DND-41 (cell line): ENCODE measurements around the gene MPI.
A peak's percentile ranks its signal among the peaks of the same experiment; 100 is the strongest.

Experiments used
- ATAC-seq: fragments of 200-7000 bp; cut with Tn5 transposase; 3 replicates; pipeline ENCODE4 v1.9.1; 2021; ENCODE audit warnings: low read depth; ENCODE audit not compliant: insufficient read depth
- DNase-seq: peaks from one replicate; pipeline ENCODE4 v3.0.0-alpha.2; 2020
- H2AFZ ChIP-seq: 2 replicates; pipeline ENCODE4 v1.6.0; 2012; ENCODE audit warnings: low read depth, low read length
- H3K27ac ChIP-seq: 2 replicates; pipeline ENCODE4 v1.5.1; 2012; ENCODE audit warnings: low read length, inconsistent platforms
- H3K27me3 ChIP-seq: fragments of 200-600 bp; sonication (generic); 2 replicates; pipeline ENCODE4 v1.6.0; 2012; ENCODE audit warnings: low read length, mild to moderate bottlenecking, inconsistent platforms; ENCODE audit not compliant: insufficient read depth, poor library complexity
- H3K36me3 ChIP-seq: 2 replicates; pipeline ENCODE4 v1.5.1; 2012; ENCODE audit warnings: low read length, inconsistent platforms; ENCODE audit not compliant: insufficient read depth
- H3K4me1 ChIP-seq: 2 replicates; pipeline ENCODE4 v1.5.1; 2012; ENCODE audit warnings: mild to moderate bottlenecking, low read length; ENCODE audit not compliant: insufficient read depth
- H3K4me2 ChIP-seq: 2 replicates; pipeline ENCODE4 v1.6.0; 2012; ENCODE audit warnings: mild to moderate bottlenecking, moderate library complexity, low read length, inconsistent platforms; ENCODE audit not compliant: insufficient read depth
- H3K4me3 ChIP-seq, 2 experiments: fragments of 200-600 bp in 1 of 2; shearing (Covaris generic) in 1 of 2; 2 replicates each; pipeline ENCODE4 v1.5.1; 2012 to 2016; ENCODE audit warnings: inconsistent platforms in 2 of 2, low read length in 2 of 2, mild to moderate bottlenecking in 2 of 2, low read depth in 1 of 2, moderate library complexity in 1 of 2
- H3K79me2 ChIP-seq: 2 replicates; pipeline ENCODE4 v1.6.0; 2012; ENCODE audit warnings: low read length, inconsistent platforms; ENCODE audit not compliant: insufficient read depth
- H3K9ac ChIP-seq: 2 replicates; pipeline ENCODE4 v1.6.0; 2012; ENCODE audit warnings: low read depth, mild to moderate bottlenecking, inconsistent platforms, low read length, moderate library complexity
- H3K9me3 ChIP-seq: 2 replicates; pipeline ENCODE4 v1.5.1; 2012; ENCODE audit warnings: low read length, moderate library complexity, mild to moderate bottlenecking, inconsistent platforms; ENCODE audit not compliant: insufficient read depth, severe bottlenecking
- H4K20me1 ChIP-seq: 2 replicates; pipeline ENCODE4 v1.6.0; 2012; ENCODE audit warnings: low read length; ENCODE audit not compliant: insufficient read depth
- EZH2 ChIP-seq: IDR thresholded peaks from 3 replicates; pipeline ENCODE4 v1.6.1; 2012; ENCODE audit warnings: borderline replicate concordance, low read depth, mild to moderate bottlenecking, moderate library complexity, low read length, inconsistent platforms; ENCODE audit not compliant: severe bottlenecking
- TF ChIP-seq, protein P1 (sequence below): IDR thresholded peaks from 2 replicates; pipeline ENCODE4 v1.5.1; 2012; ENCODE audit warnings: borderline replicate concordance, low read length, moderate library complexity, mild to moderate bottlenecking; ENCODE audit not compliant: poor library complexity, severe bottlenecking; ENCODE audit errors: extremely low read depth

The MPI gene

DNA sequence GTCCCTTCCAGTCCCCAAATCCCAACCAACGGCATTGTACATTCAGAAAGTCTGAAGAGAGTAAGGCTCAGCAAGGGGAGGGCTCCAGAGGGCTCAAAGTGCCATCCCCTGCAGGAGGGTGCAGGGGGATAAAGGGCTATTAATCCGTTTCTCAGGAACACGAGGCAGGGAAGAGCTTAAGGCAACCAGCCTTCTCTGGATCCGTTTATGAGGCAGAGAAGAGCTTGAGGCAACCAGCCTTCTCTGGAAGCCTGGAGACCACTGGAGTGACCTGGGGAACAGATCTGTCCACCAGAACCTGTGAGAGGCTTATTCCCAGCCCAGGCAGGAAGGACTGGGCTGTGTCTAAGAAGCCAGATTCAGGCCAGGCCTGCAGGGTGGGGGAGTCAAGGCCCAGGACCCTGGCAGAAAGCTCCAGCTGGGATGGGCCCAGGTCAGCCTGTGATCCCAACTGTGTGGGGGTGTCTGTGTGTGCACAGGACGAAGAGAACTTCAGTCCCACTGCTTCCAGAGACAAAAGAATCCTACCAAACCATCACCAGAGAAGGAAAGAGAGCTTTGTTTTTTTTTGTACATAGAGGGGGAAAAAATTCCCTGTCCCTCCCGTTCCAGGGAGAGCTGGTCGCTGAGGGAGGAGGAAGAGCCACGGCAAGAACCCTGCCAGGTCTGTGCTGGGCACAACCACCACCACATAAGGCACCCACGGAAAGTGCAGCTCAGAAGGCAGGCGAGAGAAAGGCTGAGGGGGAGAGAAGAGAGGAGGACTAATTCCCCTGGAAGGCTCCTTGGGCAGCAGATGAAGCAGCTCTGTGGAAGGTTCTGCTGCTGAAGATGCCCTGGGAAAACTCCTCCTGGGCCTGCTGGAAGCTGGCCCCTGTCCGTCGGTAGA, 45.3 kb upstream of the MPI start:
- H3K27me3 ChIP-seq = no peaks in the 10 kb centered on the region
- peaks cover 15% of the 10 kb centered on the region for H3K79me2 ChIP-seq
- DNase-seq (no peak), ATAC-seq (no peak)
- no peak for TF ChIP-seq EZH2
- TF ChIP-seq, protein P1, sequence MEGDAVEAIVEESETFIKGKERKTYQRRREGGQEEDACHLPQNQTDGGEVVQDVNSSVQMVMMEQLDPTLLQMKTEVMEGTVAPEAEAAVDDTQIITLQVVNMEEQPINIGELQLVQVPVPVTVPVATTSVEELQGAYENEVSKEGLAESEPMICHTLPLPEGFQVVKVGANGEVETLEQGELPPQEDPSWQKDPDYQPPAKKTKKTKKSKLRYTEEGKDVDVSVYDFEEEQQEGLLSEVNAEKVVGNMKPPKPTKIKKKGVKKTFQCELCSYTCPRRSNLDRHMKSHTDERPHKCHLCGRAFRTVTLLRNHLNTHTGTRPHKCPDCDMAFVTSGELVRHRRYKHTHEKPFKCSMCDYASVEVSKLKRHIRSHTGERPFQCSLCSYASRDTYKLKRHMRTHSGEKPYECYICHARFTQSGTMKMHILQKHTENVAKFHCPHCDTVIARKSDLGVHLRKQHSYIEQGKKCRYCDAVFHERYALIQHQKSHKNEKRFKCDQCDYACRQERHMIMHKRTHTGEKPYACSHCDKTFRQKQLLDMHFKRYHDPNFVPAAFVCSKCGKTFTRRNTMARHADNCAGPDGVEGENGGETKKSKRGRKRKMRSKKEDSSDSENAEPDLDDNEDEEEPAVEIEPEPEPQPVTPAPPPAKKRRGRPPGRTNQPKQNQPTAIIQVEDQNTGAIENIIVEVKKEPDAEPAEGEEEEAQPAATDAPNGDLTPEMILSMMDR = no peak
- H3K9me3 ChIP-seq = no peaks in the 10 kb centered on the region
- H3K4me1 ChIP-seq = peaks cover 36% of the 10 kb centered on the region
- peak overlapping the region; percentile 91 for H3K9ac ChIP-seq
- H4K20me1 ChIP-seq = peaks cover 3% of the 10 kb centered on the region; the same call in 1 of the 2 replicates
- peak overlapping the region; percentile 69; the same call in 1 of the 2 replicates for H3K4me2 ChIP-seq
- H3K36me3 ChIP-seq = peaks cover 52% of the 10 kb centered on the region
- H2AFZ ChIP-seq = no peak overlapping the region
- peak overlapping the region; percentile 86; the same call in 1 of the 2 replicates for H3K27ac ChIP-seq
- no peak overlapping the region for H3K4me3 ChIP-seq

DNA sequence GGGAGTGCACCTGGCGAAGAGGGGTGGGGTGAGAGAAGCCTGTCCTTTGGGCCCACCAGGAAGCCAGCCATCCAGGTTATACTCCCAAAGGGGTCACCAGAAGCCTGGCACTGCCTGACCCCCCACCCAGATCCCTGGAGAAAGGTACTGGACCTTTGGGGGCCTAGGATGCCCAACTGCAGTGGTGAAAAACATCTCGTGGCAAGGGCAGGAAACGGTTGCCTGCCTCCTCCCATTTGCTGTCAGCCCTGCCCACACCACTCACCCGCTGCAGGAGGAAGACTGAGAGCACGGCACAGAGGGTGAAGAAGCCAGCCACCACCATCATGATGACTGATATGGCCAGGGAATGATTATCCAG, 44.7 kb upstream of the MPI start:
- Histone ChIP-seq H3K4me3 (no peak overlapping the region), H3K36me3 (peaks cover 52% of the 10 kb centered on the region), H3K4me2 (no peak overlapping the region), H3K9me3 (no peaks in the 10 kb centered on the region), H3K27me3 (no peaks in the 10 kb centered on the region), H3K9ac (no peak overlapping the region), H3K4me1 (peaks cover 32% of the 10 kb centered on the region), H4K20me1 (peaks cover 3% of the 10 kb centered on the region; the same call in 1 of the 2 replicates), H3K27ac (peak overlapping the region; percentile 40; the same call in 1 of the 2 replicates), H3K79me2 (peaks cover 15% of the 10 kb centered on the region), H2AFZ (no peak overlapping the region)
- ATAC-seq (no peak), DNase-seq (no peak)
- TF ChIP-seq, protein P1 = no peak
- TF ChIP-seq EZH2 = no peak

DNA sequence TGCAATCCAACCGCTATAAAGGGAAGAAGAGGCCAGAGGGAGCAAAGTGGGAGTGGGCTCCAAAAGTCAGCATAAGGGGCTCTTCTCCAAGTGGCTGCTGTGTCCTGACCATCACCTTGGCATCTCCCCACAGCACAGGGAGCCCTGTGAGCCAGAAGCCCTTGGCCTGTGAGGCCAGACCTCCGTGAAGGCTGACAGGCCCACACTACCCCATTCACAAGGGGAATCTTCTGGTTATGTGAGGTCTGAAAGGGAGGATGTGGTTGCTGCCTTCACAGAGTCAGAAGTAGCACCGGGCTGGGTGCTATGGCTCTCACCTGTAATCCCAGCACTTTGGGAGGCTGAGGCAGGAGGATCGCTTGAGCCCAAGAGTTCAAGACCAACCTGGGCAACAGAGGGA, 44.3 kb upstream of the MPI start:
- Histone ChIP-seq H3K4me2 (no peak overlapping the region), H3K9me3 (no peaks in the 10 kb centered on the region), H4K20me1 (peaks cover 3% of the 10 kb centered on the region; the same call in 1 of the 2 replicates), H3K9ac (no peak overlapping the region), H3K79me2 (peaks cover 15% of the 10 kb centered on the region), H3K27ac (peak overlapping the region; percentile 40; the same call in 1 of the 2 replicates), H3K27me3 (no peaks in the 10 kb centered on the region), H2AFZ (no peak overlapping the region), H3K36me3 (peaks cover 52% of the 10 kb centered on the region), H3K4me1 (peaks cover 32% of the 10 kb centered on the region), H3K4me3 (no peak overlapping the region)
- TF ChIP-seq EZH2 = no peak
- TF ChIP-seq, protein P1 = no peak
- ATAC-seq = no peak
- no peak for DNase-seq
